IMR-90 (cell line): Measurements from ENCODE around the gene PLB1. TPM values are rescaled to one million over a fixed set of nuclear protein-coding genes. Genes with fewer than 3 reads are reported as not detected.

Experiments used
- ATAC-seq: fragments of 200-7000 bp; cut with Tn5 transposase; 2 replicates; pipeline ENCODE4 v1.9.1; 2020; ENCODE audit warnings: low read depth, mild to moderate bottlenecking, moderate library complexity
- BruUV-seq: library from RNA; stranded (reverse); fragments of 400-500 nt; replicated peaks from 2 replicates; lab custom pipeline; 2021; lab: Mats Ljungman, UMichigan
- CTCF ChIA-PET: fragments of 300-600 bp; formaldehyde crosslinking; extraction: SDS; loops from one replicate; lab custom pipeline; 2021; ENCODE audit warnings: antibody characterized with exemption; lab: Yijun Ruan, JAX
- POLR2A ChIA-PET: fragments of 300-600 bp; sonication (Branson Sonifier 250); formaldehyde crosslinking; loops from one replicate; lab custom pipeline; 2022; ENCODE audit warnings: antibody characterized with exemption; ENCODE audit not compliant: unreplicated experiment; lab: Charles Lee
- DNase-seq: peaks from one replicate; pipeline ENCODE4 v3.0.0; 2013
- H2AFZ ChIP-seq: replicated peaks from 2 replicates; pipeline ENCODE3; 2013; ENCODE audit warnings: low read length, mild to moderate bottlenecking; ENCODE audit not compliant: poor library complexity
- H2AK5ac ChIP-seq: 2 replicates; pipeline ENCODE4 v1.6.1; 2013; ENCODE audit warnings: low read depth, low read length, inconsistent platforms
- H2AK9ac ChIP-seq: replicated peaks from 2 replicates; pipeline ENCODE3; 2013; ENCODE audit warnings: mild to moderate bottlenecking, low read depth, low read length, moderate library complexity; ENCODE audit not compliant: poor library complexity
- H2BK120ac ChIP-seq: 2 replicates; pipeline ENCODE4 v1.6.1; 2013; ENCODE audit warnings: low read depth, low read length, inconsistent platforms
- H2BK15ac ChIP-seq: 3 replicates; pipeline ENCODE4 v1.6.1; 2013; ENCODE audit warnings: low read depth, low read length, inconsistent platforms
- H2BK20ac ChIP-seq: 2 replicates; pipeline ENCODE4 v1.6.1; 2013; ENCODE audit warnings: low read depth, mild to moderate bottlenecking, inconsistent platforms, low read length, moderate library complexity
- H2BK5ac ChIP-seq: 2 replicates; pipeline ENCODE4 v1.6.1; 2013; ENCODE audit warnings: mild to moderate bottlenecking, low read depth, low read length, inconsistent platforms; ENCODE audit not compliant: poor library complexity, severe bottlenecking
- H3K14ac ChIP-seq: replicated peaks from 2 replicates; pipeline ENCODE4 v1.6.1; 2013; ENCODE audit warnings: low read depth, low read length, inconsistent platforms
- H3K18ac ChIP-seq: 2 replicates; pipeline ENCODE4 v1.6.1; 2013; ENCODE audit warnings: low read depth, low read length, control low read depth
- H3K23ac ChIP-seq: 2 replicates; pipeline ENCODE4 v1.6.1; 2013; ENCODE audit warnings: low read depth, low read length, inconsistent platforms
- H3K27ac ChIP-seq: 2 replicates; pipeline ENCODE4 v1.5.1; 2013; ENCODE audit warnings: mild to moderate bottlenecking, control low read depth, low read length; ENCODE audit not compliant: insufficient read depth
- H3K27me3 ChIP-seq: 2 replicates; pipeline ENCODE4 v1.6.1; 2013; ENCODE audit warnings: low read length; ENCODE audit not compliant: control insufficient read depth, insufficient read depth
- H3K36me3 ChIP-seq: 2 replicates; pipeline ENCODE4 v1.6.1; 2013; ENCODE audit warnings: low read length, mixed read lengths; ENCODE audit not compliant: control insufficient read depth, insufficient read depth
- H3K4ac ChIP-seq: 2 replicates; pipeline ENCODE4 v1.6.1; 2013; ENCODE audit warnings: low read depth, low read length, inconsistent platforms
- H3K4me1 ChIP-seq: 2 replicates; pipeline ENCODE4 v1.6.1; 2013; ENCODE audit warnings: low read length, mixed read lengths; ENCODE audit not compliant: control insufficient read depth, insufficient read depth
- H3K4me2 ChIP-seq: 2 replicates; pipeline ENCODE4 v1.6.1; 2013; ENCODE audit warnings: low read depth, mild to moderate bottlenecking, control low read depth, low read length, moderate library complexity
- H3K4me3 ChIP-seq: 2 replicates; pipeline ENCODE4 v1.5.1; 2013; ENCODE audit warnings: low read depth, mild to moderate bottlenecking, control low read depth, low read length, moderate library complexity; ENCODE audit not compliant: insufficient read depth
- H3K56ac ChIP-seq: 2 replicates; pipeline ENCODE4 v1.6.1; 2013; ENCODE audit warnings: low read length, inconsistent platforms; ENCODE audit not compliant: insufficient read depth; ENCODE audit errors: extremely low read depth
- H3K79me1 ChIP-seq, 2 experiments: 2 replicates each; pipeline ENCODE4 v1.6.1; 2013; ENCODE audit warnings: low read length in 2 of 2, inconsistent platforms in 1 of 2, low read depth in 1 of 2
- H3K9ac ChIP-seq: 2 replicates; pipeline ENCODE4 v1.6.1; 2013; ENCODE audit warnings: low read depth, low read length, control low read depth
- H3K9me1 ChIP-seq: 2 replicates; pipeline ENCODE4 v1.6.1; 2013; ENCODE audit warnings: low read length, inconsistent platforms; ENCODE audit not compliant: insufficient read depth
- H3K9me3 ChIP-seq: 2 replicates; pipeline ENCODE4 v1.6.1; 2013; ENCODE audit warnings: low read length; ENCODE audit not compliant: control insufficient read depth, insufficient read depth
- H4K20me1 ChIP-seq: 2 replicates; pipeline ENCODE4 v1.6.1; 2013; ENCODE audit warnings: low read length, inconsistent platforms; ENCODE audit not compliant: insufficient read depth
- H4K5ac ChIP-seq: 2 replicates; pipeline ENCODE4 v1.6.1; 2013; ENCODE audit warnings: mild to moderate bottlenecking, low read depth, low read length, control low read depth
- H4K8ac ChIP-seq, 2 experiments: 2 replicates each; pipeline ENCODE4 v1.6.1; 2013; ENCODE audit warnings: low read depth in 2 of 2, low read length in 2 of 2, control low read depth in 1 of 2, inconsistent platforms in 1 of 2
- H4K91ac ChIP-seq: 2 replicates; pipeline ENCODE4 v1.6.1; 2013; ENCODE audit warnings: low read depth, low read length, inconsistent platforms; ENCODE audit not compliant: insufficient read depth
- BHLHE40 ChIP-seq: fragments of 150-350 bp; IDR thresholded peaks from 2 replicates; pipeline ENCODE4 v1.6.1; 2016; ENCODE audit warnings: mild to moderate bottlenecking, low read depth, low read length
- CHD1 ChIP-seq: IDR thresholded peaks from 2 replicates; pipeline ENCODE4 v1.6.1; 2012; ENCODE audit warnings: low read depth, low read length, improper control_type of control experiment
- ELK1 ChIP-seq: fragments of 150-350 bp; IDR thresholded peaks from 2 replicates; pipeline ENCODE4 v1.6.1; 2016; ENCODE audit warnings: low read depth, mild to moderate bottlenecking, low read length, moderate library complexity, borderline replicate concordance
- FOS ChIP-seq: fragments of 150-350 bp; IDR thresholded peaks from 2 replicates; pipeline ENCODE4 v1.6.1; 2016; ENCODE audit warnings: low read depth, low read length
- MAFK ChIP-seq: IDR thresholded peaks from 2 replicates; pipeline ENCODE4 v1.6.1; 2012; ENCODE audit warnings: low read depth, low read length, improper control_type of control experiment
- MAZ ChIP-seq: IDR thresholded peaks from 2 replicates; pipeline ENCODE4 v1.6.1; 2012; ENCODE audit warnings: low read depth, mild to moderate bottlenecking, low read length, improper control_type of control experiment, moderate library complexity, borderline replicate concordance
- MXI1 ChIP-seq: IDR thresholded peaks from 2 replicates; pipeline ENCODE4 v1.6.1; 2012; ENCODE audit warnings: low read depth, mild to moderate bottlenecking, low read length, moderate library complexity, borderline replicate concordance
- POLR2A ChIP-seq: IDR thresholded peaks from 2 replicates; pipeline ENCODE4 v1.6.1; 2012; ENCODE audit warnings: mild to moderate bottlenecking, low read depth, low read length
- RCOR1 ChIP-seq: IDR thresholded peaks from 2 replicates; pipeline ENCODE4 v1.6.1; 2012; ENCODE audit warnings: mild to moderate bottlenecking, low read length, improper control_type of control experiment; ENCODE audit not compliant: insufficient replicate concordance
- RFX5 ChIP-seq: IDR thresholded peaks from 2 replicates; pipeline ENCODE4 v1.8.0; 2012; ENCODE audit warnings: low read depth, mild to moderate bottlenecking, low read length, moderate library complexity
- SMC3 ChIP-seq: fragments of 150-350 bp; IDR thresholded peaks from 2 replicates; pipeline ENCODE4 v1.6.1; 2016; ENCODE audit warnings: low read depth, mild to moderate bottlenecking, antibody characterized with exemption, low read length, moderate library complexity
- USF2 ChIP-seq: fragments of 150-350 bp; IDR thresholded peaks from 2 replicates; pipeline ENCODE4 v1.6.1; 2017; ENCODE audit warnings: mild to moderate bottlenecking, antibody characterized with exemption, low read length, low read depth
- WGBS, 2 experiments: methylation state at CpG; one replicate each; pipeline versions ENCODE4 v1.1.5 to v1.1.7; 2013; ENCODE audit warnings: missing lambda C conversion rate in 2 of 2; ENCODE audit not compliant: insufficient read length in 1 of 2; ENCODE audit errors: extremely low coverage in 2 of 2; 5-methylcytosine and 5-hydroxymethylcytosine counted together
- dilution Hi-C: fragments of 300-500 bp; cut with HindIII; formaldehyde crosslinking; loops from one replicate; pipeline ENCODE4 v1.14.3; 2018; ENCODE audit warnings: low sequenced_read_pairs; ENCODE audit not compliant: unreplicated experiment
- in situ Hi-C: fragments of 300-500 bp; cut with MboI; formaldehyde crosslinking; loops from 3 replicates; pipeline ENCODE4 v1.14.3; 2019; ENCODE audit warnings: low sequenced_read_pairs, inconsistent platforms, mixed read lengths
- intact Hi-C: fragments of 100-400 bp; cut with micrococcal nuclease; formaldehyde crosslinking; loops from 2 replicates; pipeline ENCODE4 v1.10.0; 2022
- polyA plus RNA-seq, 3 experiments: library from polyadenylated mRNA; depleted of rRNA; stranded (reverse); fragments of >200 nt; gene quantifications; 2 replicates each; pipeline ENCODE4 v1.2.3, GENCODE V29; 2012; ENCODE audit warnings: low replicate concordance in 1 of 3
- total RNA-seq: library from RNA; depleted of rRNA; stranded (reverse); fragments of >200 nt; gene quantifications from 2 replicates; pipeline ENCODE4 v1.2.3, GENCODE V29; 2012
- TF ChIP-seq, protein P1 (sequence below): conservative IDR thresholded peaks from 2 replicates; pipeline ENCODE4 v1.5.1; 2012; ENCODE audit warnings: mild to moderate bottlenecking, low read depth, low read length, improper control_type of control experiment

Gene PLB1
- total and polyA plus RNA-seq, 2 of the 4 experiments (the other 2 are of a cell fraction) = 0.74 to 0.90 TPM

DNA sequence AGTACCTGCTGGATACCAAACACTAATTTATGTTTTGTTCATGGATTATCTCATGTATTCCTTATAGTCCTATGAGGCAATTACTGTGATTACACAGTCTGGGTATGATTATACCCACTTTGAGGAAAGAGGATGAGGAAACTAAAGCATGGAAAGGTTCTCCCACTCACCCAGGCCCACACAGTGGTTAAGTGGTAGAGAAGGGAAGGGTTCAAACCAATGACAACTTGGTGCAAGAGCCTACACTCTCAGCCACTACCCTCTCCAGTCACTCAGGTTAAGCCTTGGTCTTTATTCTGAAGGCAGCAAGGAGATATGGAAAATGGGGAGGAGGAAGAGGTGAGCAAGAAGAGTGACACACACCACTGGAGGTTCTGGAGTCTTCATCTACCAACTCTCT, 191.3 kb downstream of the PLB1 start (continued):
- no peak for TF ChIP-seq MAZ
- no peak for TF ChIP-seq BHLHE40
- no peak for TF ChIP-seq SMC3

DNA sequence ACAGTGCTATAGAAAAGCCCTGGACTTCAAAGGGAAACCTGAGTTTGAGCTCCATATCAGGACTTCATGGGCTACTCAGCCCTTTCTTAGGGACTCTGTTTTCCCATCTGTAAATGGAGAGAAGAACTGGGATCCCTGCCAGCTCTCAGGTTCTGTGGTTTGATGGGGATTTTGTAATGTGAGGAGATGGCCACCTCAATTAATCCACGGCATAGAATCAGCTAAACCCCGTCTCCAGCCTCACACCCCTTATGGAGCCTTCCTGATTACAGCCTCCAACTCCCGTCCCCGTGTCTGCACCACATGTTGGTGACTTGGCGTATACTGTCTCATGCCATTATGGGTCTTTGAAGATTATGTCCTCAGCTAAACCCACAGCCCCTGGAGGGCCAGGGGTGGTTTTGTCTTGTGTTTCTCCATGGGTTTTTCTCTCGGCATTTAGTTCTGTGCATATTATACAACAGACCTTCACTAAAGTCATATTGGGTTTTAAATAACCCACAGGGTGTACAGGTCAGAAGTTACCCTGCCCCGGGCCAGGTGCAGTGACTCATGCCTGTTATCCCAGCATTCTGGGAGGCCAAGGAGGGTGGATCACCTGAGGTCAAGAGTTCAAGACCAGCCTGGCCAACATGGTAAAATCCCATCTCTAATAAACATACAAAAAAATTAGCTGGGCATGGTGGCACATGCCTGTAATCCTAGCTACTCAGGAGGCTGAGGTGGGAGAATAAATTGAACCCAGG, 192.0 kb downstream of the PLB1 start:
- Histone ChIP-seq H3K4me1 (peaks cover 19% of the 10 kb centered on the region), H4K8ac (no peak overlapping the region), H4K20me1 (no peaks in the 10 kb centered on the region), H4K91ac (peak overlapping the region; percentile 16), H2BK120ac (no peak overlapping the region; the same call in 1 of the 2 replicates), H4K5ac (no peak overlapping the region), H2BK20ac (no peak overlapping the region), H3K14ac (no peak overlapping the region), H2BK5ac (no peak overlapping the region), H3K27me3 (no peaks in the 10 kb centered on the region), H3K9me1 (peaks cover 27% of the 10 kb centered on the region), H3K9ac (no peak overlapping the region), H2AK5ac (no peak overlapping the region), H3K4ac (no peak overlapping the region), H2AFZ (no peak overlapping the region), H3K9me3 (no peaks in the 10 kb centered on the region), H2AK9ac (no peak overlapping the region), H3K4me2 (no peak overlapping the region), H3K56ac (no peak overlapping the region), H3K36me3 (no peaks in the 10 kb centered on the region), H3K4me3 (no peak overlapping the region), H3K79me1 (no peaks in the 10 kb centered on the region), H2BK15ac (no peak overlapping the region), H3K27ac (no peak overlapping the region), H3K23ac (peak overlapping the region; percentile 25; the same call in 1 of the 2 replicates), H3K18ac (no peak overlapping the region)
- no CpG with 5 or more reads among the region's 7 CpGs for WGBS, 2 experiments
- in situ Hi-C loops (no loop called here), intact Hi-C loops (no loop called here), dilution Hi-C loops (no loop called here)
- no TSS peak for BruUV-seq
- ATAC-seq (no peak), DNase-seq (no peak)
- POLR2A ChIA-PET = no interaction called here
- CTCF ChIA-PET = no interaction called here
- no peak for TF ChIP-seq POLR2A
- no peak for TF ChIP-seq ELK1
- no peak for TF ChIP-seq MAFK
- no peak for TF ChIP-seq CHD1
- TF ChIP-seq FOS = no peak
- TF ChIP-seq MAZ = no peak
- no peak for TF ChIP-seq RCOR1
- TF ChIP-seq RFX5 = no peak
- TF ChIP-seq USF2 = no peak
- TF ChIP-seq, protein P1, sequence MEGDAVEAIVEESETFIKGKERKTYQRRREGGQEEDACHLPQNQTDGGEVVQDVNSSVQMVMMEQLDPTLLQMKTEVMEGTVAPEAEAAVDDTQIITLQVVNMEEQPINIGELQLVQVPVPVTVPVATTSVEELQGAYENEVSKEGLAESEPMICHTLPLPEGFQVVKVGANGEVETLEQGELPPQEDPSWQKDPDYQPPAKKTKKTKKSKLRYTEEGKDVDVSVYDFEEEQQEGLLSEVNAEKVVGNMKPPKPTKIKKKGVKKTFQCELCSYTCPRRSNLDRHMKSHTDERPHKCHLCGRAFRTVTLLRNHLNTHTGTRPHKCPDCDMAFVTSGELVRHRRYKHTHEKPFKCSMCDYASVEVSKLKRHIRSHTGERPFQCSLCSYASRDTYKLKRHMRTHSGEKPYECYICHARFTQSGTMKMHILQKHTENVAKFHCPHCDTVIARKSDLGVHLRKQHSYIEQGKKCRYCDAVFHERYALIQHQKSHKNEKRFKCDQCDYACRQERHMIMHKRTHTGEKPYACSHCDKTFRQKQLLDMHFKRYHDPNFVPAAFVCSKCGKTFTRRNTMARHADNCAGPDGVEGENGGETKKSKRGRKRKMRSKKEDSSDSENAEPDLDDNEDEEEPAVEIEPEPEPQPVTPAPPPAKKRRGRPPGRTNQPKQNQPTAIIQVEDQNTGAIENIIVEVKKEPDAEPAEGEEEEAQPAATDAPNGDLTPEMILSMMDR = no peak
- TF ChIP-seq MXI1 = no peak
